CD4-positive, alpha-beta T cell treated with Interleukin-4 for 4 hours (primary cell): ENCODE data around the gene KIAA1671.

Experiments
- DNase-seq: peaks from one replicate; pipeline ENCODE4 v3.0.0-alpha.2; 2020

The KIAA1671 gene

GRCh38 chr22:24982301-24983056, 30.0 kb downstream of the KIAA1671 start:
- DNase-seq, result no peak

GRCh38 chr22:24983151-24983550, 30.6 kb downstream of the KIAA1671 start:
- DNase-seq, result no peak

- no peak for DNase-seq
Measured at GRCh38 chr22:24984122-24984521, 31.6 kb downstream of the KIAA1671 start.

- no peak for DNase-seq
Measured at GRCh38 chr22:24985826-24986214, 33.3 kb downstream of the KIAA1671 start.

GRCh38 chr22:24986816-24987215, 34.3 kb downstream of the KIAA1671 start:
- peak; percentile 14 for DNase-seq

- no peak for DNase-seq
Measured at GRCh38 chr22:24989135-24989534, 36.6 kb downstream of the KIAA1671 start.

- DNase-seq, result no peak
Measured at GRCh38 chr22:24989541-24989951, 37.0 kb downstream of the KIAA1671 start.

- DNase-seq, result no peak
Measured at GRCh38 chr22:24990344-24990905, 37.9 kb downstream of the KIAA1671 start.

GRCh38 chr22:24992946-24993345, 40.4 kb downstream of the KIAA1671 start:
- DNase-seq, result no peak

GRCh38 chr22:24994070-24994763, 41.7 kb downstream of the KIAA1671 start:
- DNase-seq, result peak; percentile 17

GRCh38 chr22:24995649-24996180, 43.2 kb downstream of the KIAA1671 start:
- no peak for DNase-seq

- DNase-seq, result no peak
Measured at GRCh38 chr22:24996420-24996952, 44.0 kb downstream of the KIAA1671 start.

GRCh38 chr22:24997023-24997422, 44.5 kb downstream of the KIAA1671 start:
- no peak for DNase-seq

- DNase-seq, result no peak
Measured at GRCh38 chr22:25000686-25001085, 48.2 kb downstream of the KIAA1671 start.

- no peak for DNase-seq
Measured at GRCh38 chr22:25002241-25002985, 49.9 kb downstream of the KIAA1671 start.

- no peak for DNase-seq
Measured at GRCh38 chr22:25006354-25006753, 53.8 kb downstream of the KIAA1671 start.

- no peak for DNase-seq
Measured at GRCh38 chr22:25007444-25008106, 55.1 kb downstream of the KIAA1671 start.

- no peak for DNase-seq
Measured at GRCh38 chr22:25008666-25009065, 56.1 kb downstream of the KIAA1671 start.

GRCh38 chr22:25012741-25013143, 60.2 kb downstream of the KIAA1671 start:
- DNase-seq, result no peak

- DNase-seq, result no peak
Measured at GRCh38 chr22:25013607-25014006, 61.1 kb downstream of the KIAA1671 start.

GRCh38 chr22:25014896-25015755, 62.6 kb downstream of the KIAA1671 start:
- DNase-seq, result no peak
